OCI-LY7 (cell line): ENCODE measurements around the gene MYMX. TPM values are rescaled to one million over a fixed set of nuclear protein-coding genes. Genes with fewer than 3 reads are reported as not detected.

Experiments used
- BruUV-seq: library from RNA; stranded (reverse); fragments of 400-500 nt; replicated peaks from 2 replicates; lab custom pipeline; 2021; lab: Mats Ljungman, UMichigan
- CTCF ChIA-PET: fragments of 300-600 bp; sonication (Branson Sonifier 250); formaldehyde crosslinking; loops from one replicate; lab custom pipeline; 2022; ENCODE audit warnings: antibody characterized with exemption; ENCODE audit not compliant: unreplicated experiment; lab: Charles Lee
- POLR2A ChIA-PET: fragments of 300-600 bp; sonication (Branson Sonifier 250); formaldehyde crosslinking; loops from one replicate; lab custom pipeline; 2022; ENCODE audit warnings: antibody characterized with exemption; lab: Charles Lee
- DNase-seq: peaks from one replicate; pipeline ENCODE4 v3.0.0-alpha.2; 2015; ENCODE audit warnings: low spot score
- H2AFZ ChIP-seq: fragments of 200-600 bp; sonication (generic), shearing (Covaris generic); 2 replicates; pipeline ENCODE4 v1.6.1; 2014; ENCODE audit warnings: mild to moderate bottlenecking, antibody characterized with exemption, low read length, moderate library complexity
- H3K27ac ChIP-seq: fragments of 200-600 bp; sonication (generic); 2 replicates; pipeline ENCODE4 v1.5.1; 2014; ENCODE audit warnings: mixed run types, low read depth, mild to moderate bottlenecking, moderate library complexity, low read length, inconsistent platforms; ENCODE audit not compliant: poor library complexity, severe bottlenecking
- H3K36me3 ChIP-seq: fragments of 200-600 bp; sonication (generic); 2 replicates; pipeline ENCODE4 v1.6.1; 2014; ENCODE audit warnings: mild to moderate bottlenecking, antibody characterized with exemption, low read length, moderate library complexity, mixed read lengths; ENCODE audit not compliant: insufficient read depth
- H3K4me1 ChIP-seq: fragments of 200-600 bp; sonication (generic); 2 replicates; pipeline ENCODE4 v1.5.1; 2014; ENCODE audit warnings: mild to moderate bottlenecking, low read length; ENCODE audit not compliant: insufficient read depth, poor library complexity, severe bottlenecking
- H3K4me2 ChIP-seq: fragments of 200-600 bp; sonication (generic); 2 replicates; pipeline ENCODE4 v1.6.1; 2014; ENCODE audit warnings: mild to moderate bottlenecking, low read length
- H3K4me3 ChIP-seq: fragments of 200-600 bp; sonication (generic); 2 replicates; pipeline ENCODE4 v1.5.1; 2014; ENCODE audit warnings: mild to moderate bottlenecking, low read depth, low read length; ENCODE audit not compliant: poor library complexity, severe bottlenecking
- H3K79me2 ChIP-seq: fragments of 200-600 bp; sonication (generic); 2 replicates; pipeline ENCODE4 v1.6.1; 2016; ENCODE audit warnings: low read depth, mild to moderate bottlenecking, low read length, moderate library complexity, mixed read lengths; ENCODE audit not compliant: insufficient read depth
- H3K9me2 ChIP-seq: fragments of 200-600 bp; sonication (generic); 2 replicates; pipeline ENCODE4 v1.6.1; 2016; ENCODE audit warnings: mild to moderate bottlenecking, low read length, mixed read lengths; ENCODE audit not compliant: insufficient read depth
- H3K9me3 ChIP-seq: fragments of 200-600 bp; sonication (generic); 2 replicates; pipeline ENCODE4 v1.6.1; 2014; ENCODE audit warnings: mild to moderate bottlenecking, mixed run types, low read length, mixed read lengths
- H4K20me1 ChIP-seq: fragments of 200-600 bp; sonication (generic); 2 replicates; pipeline ENCODE4 v1.6.1; 2014; ENCODE audit warnings: mild to moderate bottlenecking, antibody characterized with exemption, low read length, moderate library complexity, mixed read lengths; ENCODE audit not compliant: insufficient read depth
- EZH2phosphoT487 ChIP-seq: fragments of 200-600 bp; sonication (generic); IDR thresholded peaks from 2 replicates; pipeline ENCODE4 v1.6.1; 2018; ENCODE audit warnings: low read depth, borderline replicate concordance, mild to moderate bottlenecking, mixed run types, antibody characterized with exemption, low read length, moderate library complexity, mixed read lengths
- intact Hi-C: fragments of 100-400 bp; cut with micrococcal nuclease; formaldehyde crosslinking; loops from one replicate; pipeline ENCODE4 v1.10.0; 2022; ENCODE audit not compliant: unreplicated experiment
- total RNA-seq, 2 experiments: library from RNA; depleted of rRNA in 1 of 2; stranded (reverse); fragments of >200 nt in 1 of 2; shearing (Covaris generic) in 1 of 2; gene quantifications; 2 replicates each; pipeline ENCODE4 v1.2.3, GENCODE V29; 2014 to 2022
- TF ChIP-seq, protein P1 (sequence below): fragments of 200-600 bp; sonication (generic); conservative IDR thresholded peaks from 2 replicates; pipeline ENCODE4 v1.5.1; 2014; ENCODE audit warnings: mild to moderate bottlenecking, antibody characterized with exemption, low read length, moderate library complexity, mixed read lengths

Gene MYMX
- total RNA-seq, 2 experiments from 2014 or later: not detected

DNA sequence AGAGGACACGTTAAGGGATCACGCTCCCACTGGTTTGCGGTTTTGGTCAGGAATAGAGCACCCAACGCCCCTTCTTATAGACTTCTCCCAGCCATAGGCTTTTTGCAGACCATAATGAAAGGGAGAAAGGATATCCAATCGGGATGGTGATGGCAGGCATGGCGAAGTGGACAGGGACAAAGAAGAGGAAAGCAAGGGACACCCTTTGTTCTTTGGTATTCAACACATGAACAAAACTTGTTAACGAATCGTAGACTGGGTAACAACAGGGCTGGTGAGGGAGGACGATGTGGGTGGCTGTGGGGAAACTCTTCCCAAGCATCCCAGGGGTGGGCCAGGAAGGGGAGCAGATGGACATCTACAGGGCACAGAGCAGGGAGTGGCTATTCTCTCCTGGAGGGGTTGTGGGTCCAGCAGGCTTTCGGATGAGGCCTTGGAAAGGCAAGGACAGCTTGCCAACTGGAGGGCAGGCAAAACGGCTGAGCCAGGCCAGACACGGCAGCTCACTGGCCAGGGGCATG is 28.7 kb downstream of the MYMX start:
- H3K79me2 ChIP-seq: peaks cover 37% of the 10 kb centered on the region
- CTCF ChIA-PET: interaction anchor here (0.6 to 1.9 kb wide), 5 partner anchors 10 to 65 kb away, joined by 3 to 11 read pairs (median 4); partner anchors contain the start of gene SLC29A1
- no peak overlapping the region for H3K27ac ChIP-seq
- no peak for TF ChIP-seq EZH2phosphoT487
- no peaks in the 10 kb centered on the region for H3K9me3 ChIP-seq
- POLR2A ChIA-PET: interaction anchor here (0.5 to 2.0 kb wide), 5 partner anchors 11 to 1885 kb away, joined by 3 to 10 read pairs (median 4); no protein-coding TSS in a partner anchor
- peaks cover 35% of the 10 kb centered on the region for H3K36me3 ChIP-seq
- H3K4me2 ChIP-seq: peak overlapping the region; percentile 89
- intact Hi-C loops: no loop called here
- peaks cover 32% of the 10 kb centered on the region for H3K4me1 ChIP-seq
- peak overlapping the region; percentile 93 for H3K4me3 ChIP-seq
- DNase-seq: no peak
- peak overlapping the region; percentile 67; the same call in 1 of the 2 replicates for H2AFZ ChIP-seq
- no TSS peak for BruUV-seq
- no peaks in the 10 kb centered on the region for H3K9me2 ChIP-seq
- H4K20me1 ChIP-seq: peaks cover 34% of the 10 kb centered on the region

DNA sequence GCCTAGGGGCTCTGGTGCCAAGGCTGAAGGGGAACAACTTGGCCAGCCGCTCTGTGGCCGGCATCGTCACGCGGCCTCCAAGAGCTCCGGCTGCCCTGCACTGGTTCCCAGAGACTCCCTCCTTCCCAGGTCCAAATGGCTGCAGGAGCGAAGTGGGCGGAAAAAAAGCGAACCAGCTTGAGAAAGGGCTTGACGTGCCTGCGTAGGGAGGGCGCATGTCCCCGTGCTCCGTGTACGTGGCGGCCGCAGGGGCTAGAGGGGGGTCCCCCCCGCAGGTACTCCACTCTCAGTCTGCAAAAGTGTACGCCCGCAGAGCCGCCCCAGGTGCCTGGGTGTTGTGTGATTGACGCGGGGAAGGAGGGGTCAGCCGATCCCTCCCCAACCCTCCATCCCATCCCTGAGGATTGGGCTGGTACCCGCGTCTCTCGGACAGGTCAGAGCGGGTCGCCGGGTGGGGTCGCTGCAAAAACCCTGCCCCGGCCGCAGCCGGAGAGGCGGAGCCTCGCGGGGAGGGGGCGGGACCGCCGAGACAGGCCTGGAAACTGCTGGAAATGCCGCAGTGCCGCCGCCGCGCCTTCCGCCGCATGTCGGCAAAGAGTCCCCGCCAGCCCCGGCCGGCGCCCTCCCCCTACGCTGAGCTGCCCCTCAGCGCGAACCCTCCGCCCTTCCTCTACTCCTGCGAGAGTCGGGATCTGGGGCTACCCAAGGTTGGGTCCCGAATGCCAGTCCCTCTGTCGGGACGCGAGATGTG is 29.4 kb downstream of the MYMX start:
- BruUV-seq: no TSS peak
- peak overlapping the region; percentile 89 for H3K4me2 ChIP-seq
- peaks cover 41% of the 10 kb centered on the region for H3K36me3 ChIP-seq
- peaks cover 39% of the 10 kb centered on the region for H4K20me1 ChIP-seq
- POLR2A ChIA-PET: interaction anchor here (0.5 to 3.5 kb wide), 9 partner anchors 11 to 1885 kb away, joined by 3 to 22 read pairs (median 5); partner anchors contain the start of gene SLC35B2
- H3K4me3 ChIP-seq: peak overlapping the region; percentile 93
- no peaks in the 10 kb centered on the region for H3K9me3 ChIP-seq
- peak overlapping the region; percentile 67; the same call in 1 of the 2 replicates for H2AFZ ChIP-seq
- H3K27ac ChIP-seq: peak overlapping the region; percentile 81
- H3K4me1 ChIP-seq: peaks cover 38% of the 10 kb centered on the region
- intact Hi-C loops: loop anchor here (1.0 to 2.0 kb wide), 3 partner anchors 18 to 120 kb away; partner anchors contain the start of gene SLC29A1
- TF ChIP-seq, protein P1, sequence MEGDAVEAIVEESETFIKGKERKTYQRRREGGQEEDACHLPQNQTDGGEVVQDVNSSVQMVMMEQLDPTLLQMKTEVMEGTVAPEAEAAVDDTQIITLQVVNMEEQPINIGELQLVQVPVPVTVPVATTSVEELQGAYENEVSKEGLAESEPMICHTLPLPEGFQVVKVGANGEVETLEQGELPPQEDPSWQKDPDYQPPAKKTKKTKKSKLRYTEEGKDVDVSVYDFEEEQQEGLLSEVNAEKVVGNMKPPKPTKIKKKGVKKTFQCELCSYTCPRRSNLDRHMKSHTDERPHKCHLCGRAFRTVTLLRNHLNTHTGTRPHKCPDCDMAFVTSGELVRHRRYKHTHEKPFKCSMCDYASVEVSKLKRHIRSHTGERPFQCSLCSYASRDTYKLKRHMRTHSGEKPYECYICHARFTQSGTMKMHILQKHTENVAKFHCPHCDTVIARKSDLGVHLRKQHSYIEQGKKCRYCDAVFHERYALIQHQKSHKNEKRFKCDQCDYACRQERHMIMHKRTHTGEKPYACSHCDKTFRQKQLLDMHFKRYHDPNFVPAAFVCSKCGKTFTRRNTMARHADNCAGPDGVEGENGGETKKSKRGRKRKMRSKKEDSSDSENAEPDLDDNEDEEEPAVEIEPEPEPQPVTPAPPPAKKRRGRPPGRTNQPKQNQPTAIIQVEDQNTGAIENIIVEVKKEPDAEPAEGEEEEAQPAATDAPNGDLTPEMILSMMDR: peak; percentile 74; the same call in 1 of the 2 replicates
- no peak for TF ChIP-seq EZH2phosphoT487
- CTCF ChIA-PET: interaction anchor here (0.6 to 1.9 kb wide), 7 partner anchors 11 to 66 kb away, joined by 3 to 11 read pairs (median 4); partner anchors contain the start of gene SLC29A1
- peaks cover 43% of the 10 kb centered on the region for H3K79me2 ChIP-seq
- no peaks in the 10 kb centered on the region for H3K9me2 ChIP-seq
- DNase-seq: peak; percentile 90

DNA sequence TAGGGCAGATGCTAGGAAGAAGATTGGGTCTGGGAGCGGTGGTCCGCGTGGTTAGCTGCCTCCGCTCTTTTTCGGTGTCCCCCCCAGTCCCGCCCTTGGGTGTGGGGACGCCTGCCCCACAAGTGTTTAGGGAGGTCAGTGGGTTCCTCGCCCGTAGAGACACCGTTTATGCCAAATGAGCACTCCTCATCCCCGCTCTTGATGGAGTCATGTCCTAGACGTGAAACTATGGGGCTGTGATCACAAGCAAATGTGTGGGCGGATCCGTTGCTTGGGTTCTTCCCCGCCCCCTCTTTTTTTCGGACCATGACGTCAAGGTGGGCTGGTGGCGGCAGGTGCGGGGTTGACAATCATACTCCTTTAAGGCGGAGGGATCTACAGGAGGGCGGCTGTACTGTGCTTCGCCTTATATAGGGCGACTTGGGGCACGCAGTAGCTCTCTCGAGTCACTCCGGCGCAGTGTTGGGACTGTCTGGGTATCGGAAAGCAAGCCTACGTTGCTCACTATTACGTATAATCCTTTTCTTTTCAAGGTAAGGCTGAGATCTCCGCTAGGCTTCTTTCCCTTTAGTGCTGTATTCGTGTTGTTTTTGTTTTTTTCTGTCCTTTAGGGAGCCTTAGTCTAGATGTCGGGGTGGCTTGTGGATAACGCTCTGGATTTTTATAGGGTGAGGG is 30.1 kb downstream of the MYMX start, which contains the start of gene HSP90AB1:
HSP90AB1 (plus strand) TSS at position 439 of the 675 bp plus-strand sequence. CDS start 1,529 bp downstream, outside the sequence.
- peak within 1 kb of the TSS; percentile 98 for H3K4me2 ChIP-seq
- ChIA-PET CTCF (interaction anchor here (0.6 to 1.9 kb wide), 3 partner anchors 11 to 22 kb away, joined by 3 to 10 read pairs (median 3); no protein-coding TSS in a partner anchor), POLR2A (interaction anchor here (0.6 to 3.5 kb wide), 6 partner anchors 10 to 534 kb away, joined by 3 to 22 read pairs (median 4); partner anchors contain the start of gene SLC35B2)
- H3K4me1 ChIP-seq: peaks cover 45% of the 10 kb centered on the region
- BruUV-seq: no TSS peak
- H3K27ac ChIP-seq: peak within 1 kb of the TSS; percentile 81
- DNase-seq: peak; percentile 99
- intact Hi-C loops: loop anchor here (1.0 to 2.0 kb wide), 3 partner anchors 18 to 120 kb away; partner anchors contain the start of gene SLC29A1
- no peaks in the 10 kb centered on the region for H3K9me3 ChIP-seq
- TF ChIP-seq EZH2phosphoT487: no peak
- TF ChIP-seq, protein P1: no peak
- H3K9me2 ChIP-seq: no peaks in the 10 kb centered on the region
- H2AFZ ChIP-seq: peak within 1 kb of the TSS; percentile 67; the same call in 1 of the 2 replicates
- peaks cover 49% of the 10 kb centered on the region for H3K36me3 ChIP-seq
- peaks cover 45% of the 10 kb centered on the region for H4K20me1 ChIP-seq
- H3K4me3 ChIP-seq: peak within 1 kb of the TSS; percentile 93
- peaks cover 50% of the 10 kb centered on the region for H3K79me2 ChIP-seq
